Hepatocyte (in vitro differentiated cells): ENCODE results near the gene NXPH1. TPM values are rescaled to one million over a fixed set of nuclear protein-coding genes. Genes with fewer than 3 reads are reported as not detected.

ENCODE experiments used
- DNase-seq: peaks from one replicate; pipeline ENCODE4 v3.0.0-alpha.2; 2016; ENCODE audit warnings: low spot score
- H2AFZ ChIP-seq: fragments of 200-600 bp; sonication (generic); 2 replicates; pipeline ENCODE4 v1.6.0; 2016; ENCODE audit warnings: antibody characterized with exemption, mild to moderate bottlenecking
- H3K27ac ChIP-seq: fragments of 200-600 bp; sonication (generic); 2 replicates; pipeline ENCODE4 v1.5.1; 2016; ENCODE audit warnings: mild to moderate bottlenecking
- H3K27me3 ChIP-seq: fragments of 200-600 bp; sonication (generic); 2 replicates; pipeline ENCODE4 v1.6.1; 2016
- H3K36me3 ChIP-seq: fragments of 200-600 bp; sonication (generic); replicated peaks from 2 replicates; pipeline ENCODE4 v1.5.1; 2016; ENCODE audit warnings: low read depth; ENCODE audit not compliant: insufficient read depth
- H3K4me1 ChIP-seq: fragments of 200-600 bp; sonication (generic); 2 replicates; pipeline ENCODE4 v1.5.1; 2016; ENCODE audit warnings: mild to moderate bottlenecking, moderate library complexity; ENCODE audit not compliant: insufficient read depth
- H3K4me2 ChIP-seq: fragments of 200-600 bp; sonication (generic); 2 replicates; pipeline ENCODE4 v1.6.0; 2016
- H3K4me3 ChIP-seq: fragments of 200-600 bp; sonication (generic); 2 replicates; pipeline ENCODE4 v1.5.1; 2016; ENCODE audit warnings: mild to moderate bottlenecking
- H3K79me2 ChIP-seq: fragments of 200-600 bp; sonication (generic); 2 replicates; pipeline ENCODE4 v1.6.0; 2017; ENCODE audit warnings: mild to moderate bottlenecking
- H3K9me2 ChIP-seq: fragments of 200-600 bp; sonication (generic); replicated peaks from 2 replicates; pipeline ENCODE4 v1.6.0; 2017; ENCODE audit warnings: mild to moderate bottlenecking; ENCODE audit not compliant: insufficient read depth
- H3K9me3 ChIP-seq: fragments of 200-600 bp; sonication (generic); 2 replicates; pipeline ENCODE4 v1.5.1; 2016; ENCODE audit warnings: low read depth, mild to moderate bottlenecking
- H4K20me1 ChIP-seq: fragments of 200-600 bp; sonication (generic); 2 replicates; pipeline ENCODE4 v1.6.0; 2016; ENCODE audit warnings: mild to moderate bottlenecking; ENCODE audit not compliant: insufficient read depth, poor library complexity, severe bottlenecking
- CTCF ChIP-seq: fragments of 200-600 bp; sonication (generic); IDR thresholded peaks from 2 replicates; pipeline ENCODE4 v1.5.1; 2016; ENCODE audit warnings: antibody characterized with exemption, mild to moderate bottlenecking; ENCODE audit not compliant: poor library complexity
- EZH2 ChIP-seq: fragments of 200-600 bp; sonication (generic); IDR thresholded peaks from 2 replicates; pipeline ENCODE4 v1.6.1; 2016; ENCODE audit warnings: antibody characterized with exemption, mild to moderate bottlenecking, borderline replicate concordance
- EZH2phosphoT487 ChIP-seq: fragments of 200-600 bp; sonication (generic); IDR thresholded peaks from one replicate; pipeline ENCODE4 v1.6.1; 2018; ENCODE audit warnings: antibody characterized with exemption, mild to moderate bottlenecking, low read depth, moderate library complexity; ENCODE audit not compliant: unreplicated experiment, severe bottlenecking
- WGBS: methylation state at CpG from one replicate; pipeline ENCODE4 v1.1.6; 2016; ENCODE audit warnings: low lambda C conversion rate; ENCODE audit errors: missing lambda C conversion rate; 5-methylcytosine and 5-hydroxymethylcytosine counted together
- polyA plus RNA-seq: library from polyadenylated mRNA; unstranded; fragments of >200 nt; fragmentation: Nextera tagmentation; extraction: Ambion mirVana; gene quantifications from 2 replicates; pipeline ENCODE4 v1.2.1, GENCODE V29; 2016
- total RNA-seq: library from RNA; depleted of rRNA; stranded (reverse); fragments of >200 nt; gene quantifications from 2 replicates; pipeline ENCODE4 v1.2.3, GENCODE V29; 2014

The NXPH1 gene
- total and polyA plus RNA-seq, 2 experiments from 2014 or later = not detected

GRCh38 chr7:8742837-8743236 lies 309.4 kb downstream of the NXPH1 start:
- Histone ChIP-seq H3K9me2 (no peaks in the 10 kb centered on the region), H3K27me3 (no peaks in the 10 kb centered on the region), H4K20me1 (no peaks in the 10 kb centered on the region), H3K36me3 (no peaks in the 10 kb centered on the region), H3K9me3 (no peaks in the 10 kb centered on the region), H2AFZ (no peak overlapping the region), H3K4me3 (no peak overlapping the region), H3K4me2 (no peak overlapping the region), H3K27ac (no peak overlapping the region), H3K79me2 (no peaks in the 10 kb centered on the region), H3K4me1 (no peaks in the 10 kb centered on the region)
- DNase-seq = no peak
- 77% methylated on average over 2 of the region's 2 CpGs for WGBS
- TF ChIP-seq EZH2 (no peak), EZH2phosphoT487 (no peak), CTCF (no peak)

GRCh38 chr7:8747338-8747737 lies 313.9 kb downstream of the NXPH1 start:
- WGBS = 48% methylated on average over 1 of the region's 1 CpG
- no peaks in the 10 kb centered on the region for H3K4me1 ChIP-seq

GRCh38 chr7:8751557-8752231 lies 318.3 kb downstream of the NXPH1 start:
- no peaks in the 10 kb centered on the region for H3K9me3 ChIP-seq
- H2AFZ ChIP-seq = no peak overlapping the region
- H3K9me2 ChIP-seq = no peaks in the 10 kb centered on the region
- DNase-seq = no peak
- no peaks in the 10 kb centered on the region for H3K36me3 ChIP-seq
- H3K4me2 ChIP-seq = no peak overlapping the region
- no peak overlapping the region for H3K27ac ChIP-seq
- H3K4me3 ChIP-seq = no peak overlapping the region
- H3K27me3 ChIP-seq = no peaks in the 10 kb centered on the region
- no peaks in the 10 kb centered on the region for H3K79me2 ChIP-seq
- no peak for TF ChIP-seq EZH2phosphoT487
- no peak for TF ChIP-seq EZH2
- no peak for TF ChIP-seq CTCF
- no peaks in the 10 kb centered on the region for H4K20me1 ChIP-seq
- H3K4me1 ChIP-seq = no peaks in the 10 kb centered on the region
- 73% methylated on average over 4 of the region's 4 CpGs for WGBS

More at GRCh38 chr7:8747338-8747737, 313.9 kb downstream of the NXPH1 start:
- Histone ChIP-seq H3K4me3 (no peak overlapping the region), H4K20me1 (no peaks in the 10 kb centered on the region), H3K9me3 (no peaks in the 10 kb centered on the region), H3K4me2 (no peak overlapping the region), H3K79me2 (no peaks in the 10 kb centered on the region), H3K27ac (no peak overlapping the region), H3K36me3 (no peaks in the 10 kb centered on the region), H2AFZ (no peak overlapping the region), H3K9me2 (no peaks in the 10 kb centered on the region), H3K27me3 (no peaks in the 10 kb centered on the region)
- DNase-seq = no peak
- TF ChIP-seq CTCF (no peak), EZH2phosphoT487 (no peak), EZH2 (no peak)

GRCh38 chr7:8753355-8753754 lies 319.9 kb downstream of the NXPH1 start:
- no peak overlapping the region for H3K4me2 ChIP-seq
- DNase-seq = no peak
- WGBS = 89% methylated on average over 3 of the region's 3 CpGs
- no peak overlapping the region for H3K27ac ChIP-seq
- H3K4me1 ChIP-seq = no peaks in the 10 kb centered on the region
- TF ChIP-seq EZH2phosphoT487 (no peak), CTCF (no peak), EZH2 (no peak)
- H3K4me3 ChIP-seq = no peak overlapping the region
- no peaks in the 10 kb centered on the region for H3K9me3 ChIP-seq
- H3K79me2 ChIP-seq = no peaks in the 10 kb centered on the region
- H4K20me1 ChIP-seq = no peaks in the 10 kb centered on the region
- H3K9me2 ChIP-seq = no peaks in the 10 kb centered on the region
- H3K27me3 ChIP-seq = no peaks in the 10 kb centered on the region
- no peak overlapping the region for H2AFZ ChIP-seq
- no peaks in the 10 kb centered on the region for H3K36me3 ChIP-seq
